DND-41 (cell line): ENCODE results near the gene STK16.

Source experiments
- EZH2 ChIP-seq: IDR thresholded peaks from 3 replicates; pipeline ENCODE4 v1.6.1; 2012; ENCODE audit warnings: borderline replicate concordance, low read depth, mild to moderate bottlenecking, moderate library complexity, low read length, inconsistent platforms; ENCODE audit not compliant: severe bottlenecking
- TF ChIP-seq, protein P1 (sequence below): IDR thresholded peaks from 2 replicates; pipeline ENCODE4 v1.5.1; 2012; ENCODE audit warnings: borderline replicate concordance, low read length, moderate library complexity, mild to moderate bottlenecking; ENCODE audit not compliant: poor library complexity, severe bottlenecking; ENCODE audit errors: extremely low read depth

DNA sequence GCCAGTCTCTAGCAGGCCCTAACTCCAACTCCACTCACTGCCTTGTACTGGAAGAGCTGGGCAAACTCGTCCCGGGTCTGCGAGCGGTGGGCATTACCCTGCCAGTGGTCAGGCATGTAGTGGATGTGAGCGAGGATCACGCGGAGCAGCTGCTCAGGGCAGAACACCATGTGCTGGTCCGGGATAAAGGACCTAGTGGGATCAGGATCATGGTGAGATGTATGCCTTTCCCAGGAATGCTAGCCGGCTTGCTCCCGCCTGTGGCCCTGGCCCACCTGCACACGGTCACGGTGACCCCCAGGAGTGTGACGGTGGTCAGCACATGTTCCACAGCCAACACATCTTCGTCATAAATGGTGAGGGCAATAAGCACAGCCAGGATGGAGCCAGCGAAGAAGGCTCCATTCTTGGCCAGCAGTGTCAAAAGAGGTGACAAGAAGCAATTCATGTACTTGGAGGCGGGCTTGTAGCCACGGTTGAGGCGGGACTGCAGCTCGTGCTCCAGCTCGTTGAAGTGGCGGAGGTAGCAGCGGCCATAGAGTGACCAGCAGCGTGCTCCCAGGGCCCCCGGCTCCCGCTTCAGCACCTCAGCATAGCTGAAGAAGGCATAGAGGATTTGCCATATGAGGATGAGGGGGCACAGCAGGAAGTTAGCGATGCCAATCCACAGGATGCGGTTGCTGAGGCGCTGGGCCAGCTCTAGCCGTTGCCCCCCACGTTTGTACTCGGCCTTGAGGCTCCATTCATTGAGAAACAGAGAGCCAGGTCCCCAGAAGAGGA is 21.3 kb upstream of the STK16 start:
- TF ChIP-seq, protein P1, sequence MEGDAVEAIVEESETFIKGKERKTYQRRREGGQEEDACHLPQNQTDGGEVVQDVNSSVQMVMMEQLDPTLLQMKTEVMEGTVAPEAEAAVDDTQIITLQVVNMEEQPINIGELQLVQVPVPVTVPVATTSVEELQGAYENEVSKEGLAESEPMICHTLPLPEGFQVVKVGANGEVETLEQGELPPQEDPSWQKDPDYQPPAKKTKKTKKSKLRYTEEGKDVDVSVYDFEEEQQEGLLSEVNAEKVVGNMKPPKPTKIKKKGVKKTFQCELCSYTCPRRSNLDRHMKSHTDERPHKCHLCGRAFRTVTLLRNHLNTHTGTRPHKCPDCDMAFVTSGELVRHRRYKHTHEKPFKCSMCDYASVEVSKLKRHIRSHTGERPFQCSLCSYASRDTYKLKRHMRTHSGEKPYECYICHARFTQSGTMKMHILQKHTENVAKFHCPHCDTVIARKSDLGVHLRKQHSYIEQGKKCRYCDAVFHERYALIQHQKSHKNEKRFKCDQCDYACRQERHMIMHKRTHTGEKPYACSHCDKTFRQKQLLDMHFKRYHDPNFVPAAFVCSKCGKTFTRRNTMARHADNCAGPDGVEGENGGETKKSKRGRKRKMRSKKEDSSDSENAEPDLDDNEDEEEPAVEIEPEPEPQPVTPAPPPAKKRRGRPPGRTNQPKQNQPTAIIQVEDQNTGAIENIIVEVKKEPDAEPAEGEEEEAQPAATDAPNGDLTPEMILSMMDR, result no peak
- no peak for TF ChIP-seq EZH2
